SH-SY5Y (cell line): ENCODE data around the gene MYORG.

Source experiments
- GATA2 ChIP-seq: IDR thresholded peaks from 2 replicates; pipeline ENCODE4 v1.6.1; 2011; ENCODE audit warnings: mild to moderate bottlenecking, low read depth, low read length
- GATA3 ChIP-seq: IDR thresholded peaks from 2 replicates; pipeline ENCODE4 v1.6.1; 2011; ENCODE audit warnings: low read depth, mild to moderate bottlenecking, low read length, moderate library complexity

GRCh38 chr9:34334916-34335315 lies 41.8 kb downstream of the MYORG start:
- TF ChIP-seq GATA2 (no peak), GATA3 (no peak)
